OCI-LY7 (cell line): ENCODE measurements around the gene C12orf60.

Experiments
- CTCF ChIP-seq: fragments of 200-600 bp; sonication (generic); conservative IDR thresholded peaks from 2 replicates; pipeline ENCODE4 v1.5.1; 2014; ENCODE audit warnings: mild to moderate bottlenecking, antibody characterized with exemption, low read length, moderate library complexity, mixed read lengths
- EZH2phosphoT487 ChIP-seq: fragments of 200-600 bp; sonication (generic); IDR thresholded peaks from 2 replicates; pipeline ENCODE4 v1.6.1; 2018; ENCODE audit warnings: low read depth, borderline replicate concordance, mild to moderate bottlenecking, mixed run types, antibody characterized with exemption, low read length, moderate library complexity, mixed read lengths

- TF ChIP-seq CTCF (no peak), EZH2phosphoT487 (no peak)
Measured at GRCh38 chr12:14858513-14858912, 55.0 kb downstream of the C12orf60 start.
